DND-41 (cell line): Measurements from ENCODE around the gene SYCE3.

Experiments used
- ATAC-seq: fragments of 200-7000 bp; cut with Tn5 transposase; 3 replicates; pipeline ENCODE4 v1.9.1; 2021; ENCODE audit warnings: low read depth; ENCODE audit not compliant: insufficient read depth
- DNase-seq: peaks from one replicate; pipeline ENCODE4 v3.0.0-alpha.2; 2020
- H2AFZ ChIP-seq: 2 replicates; pipeline ENCODE4 v1.6.0; 2012; ENCODE audit warnings: low read depth, low read length
- H3K27ac ChIP-seq: 2 replicates; pipeline ENCODE4 v1.5.1; 2012; ENCODE audit warnings: low read length, inconsistent platforms
- H3K27me3 ChIP-seq: fragments of 200-600 bp; sonication (generic); 2 replicates; pipeline ENCODE4 v1.6.0; 2012; ENCODE audit warnings: low read length, mild to moderate bottlenecking, inconsistent platforms; ENCODE audit not compliant: insufficient read depth, poor library complexity
- H3K36me3 ChIP-seq: 2 replicates; pipeline ENCODE4 v1.5.1; 2012; ENCODE audit warnings: low read length, inconsistent platforms; ENCODE audit not compliant: insufficient read depth
- H3K4me1 ChIP-seq: 2 replicates; pipeline ENCODE4 v1.5.1; 2012; ENCODE audit warnings: mild to moderate bottlenecking, low read length; ENCODE audit not compliant: insufficient read depth
- H3K4me2 ChIP-seq: 2 replicates; pipeline ENCODE4 v1.6.0; 2012; ENCODE audit warnings: mild to moderate bottlenecking, moderate library complexity, low read length, inconsistent platforms; ENCODE audit not compliant: insufficient read depth
- H3K4me3 ChIP-seq, 2 experiments: fragments of 200-600 bp in 1 of 2; shearing (Covaris generic) in 1 of 2; 2 replicates each; pipeline ENCODE4 v1.5.1; 2012 to 2016; ENCODE audit warnings: inconsistent platforms in 2 of 2, low read length in 2 of 2, mild to moderate bottlenecking in 2 of 2, low read depth in 1 of 2, moderate library complexity in 1 of 2
- H3K79me2 ChIP-seq: 2 replicates; pipeline ENCODE4 v1.6.0; 2012; ENCODE audit warnings: low read length, inconsistent platforms; ENCODE audit not compliant: insufficient read depth
- H3K9ac ChIP-seq: 2 replicates; pipeline ENCODE4 v1.6.0; 2012; ENCODE audit warnings: low read depth, mild to moderate bottlenecking, inconsistent platforms, low read length, moderate library complexity
- H3K9me3 ChIP-seq: 2 replicates; pipeline ENCODE4 v1.5.1; 2012; ENCODE audit warnings: low read length, moderate library complexity, mild to moderate bottlenecking, inconsistent platforms; ENCODE audit not compliant: insufficient read depth, severe bottlenecking
- H4K20me1 ChIP-seq: 2 replicates; pipeline ENCODE4 v1.6.0; 2012; ENCODE audit warnings: low read length; ENCODE audit not compliant: insufficient read depth
- CTCF ChIP-seq: IDR thresholded peaks from 2 replicates; pipeline ENCODE4 v1.5.1; 2012; ENCODE audit warnings: borderline replicate concordance, low read length, moderate library complexity, mild to moderate bottlenecking; ENCODE audit not compliant: poor library complexity, severe bottlenecking; ENCODE audit errors: extremely low read depth
- EZH2 ChIP-seq: IDR thresholded peaks from 3 replicates; pipeline ENCODE4 v1.6.1; 2012; ENCODE audit warnings: borderline replicate concordance, low read depth, mild to moderate bottlenecking, moderate library complexity, low read length, inconsistent platforms; ENCODE audit not compliant: severe bottlenecking

Gene SYCE3

DNA sequence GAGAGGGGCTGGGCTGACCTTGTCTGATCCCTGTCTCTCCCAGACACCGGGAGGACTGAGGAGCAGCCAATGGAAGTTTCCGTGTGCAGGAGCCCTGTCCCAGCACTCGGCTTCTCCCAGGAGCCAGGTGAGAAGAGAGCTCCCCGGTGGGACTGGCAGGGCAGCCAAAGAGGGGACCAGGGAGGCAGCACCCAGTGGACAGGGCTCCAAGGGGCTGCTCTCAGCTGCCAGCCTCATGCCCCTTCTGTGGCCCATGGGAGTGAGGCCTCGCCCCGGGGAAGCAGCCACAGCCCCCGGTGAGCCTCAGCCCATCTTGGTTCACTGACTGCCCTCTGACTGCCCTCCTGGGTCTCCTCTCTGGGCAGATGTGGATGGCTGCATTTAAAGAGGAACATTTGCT is 44.1 kb downstream of the SYCE3 start:
- peaks cover 72% of the 10 kb centered on the region for H4K20me1 ChIP-seq
- no peak for ATAC-seq

DNA sequence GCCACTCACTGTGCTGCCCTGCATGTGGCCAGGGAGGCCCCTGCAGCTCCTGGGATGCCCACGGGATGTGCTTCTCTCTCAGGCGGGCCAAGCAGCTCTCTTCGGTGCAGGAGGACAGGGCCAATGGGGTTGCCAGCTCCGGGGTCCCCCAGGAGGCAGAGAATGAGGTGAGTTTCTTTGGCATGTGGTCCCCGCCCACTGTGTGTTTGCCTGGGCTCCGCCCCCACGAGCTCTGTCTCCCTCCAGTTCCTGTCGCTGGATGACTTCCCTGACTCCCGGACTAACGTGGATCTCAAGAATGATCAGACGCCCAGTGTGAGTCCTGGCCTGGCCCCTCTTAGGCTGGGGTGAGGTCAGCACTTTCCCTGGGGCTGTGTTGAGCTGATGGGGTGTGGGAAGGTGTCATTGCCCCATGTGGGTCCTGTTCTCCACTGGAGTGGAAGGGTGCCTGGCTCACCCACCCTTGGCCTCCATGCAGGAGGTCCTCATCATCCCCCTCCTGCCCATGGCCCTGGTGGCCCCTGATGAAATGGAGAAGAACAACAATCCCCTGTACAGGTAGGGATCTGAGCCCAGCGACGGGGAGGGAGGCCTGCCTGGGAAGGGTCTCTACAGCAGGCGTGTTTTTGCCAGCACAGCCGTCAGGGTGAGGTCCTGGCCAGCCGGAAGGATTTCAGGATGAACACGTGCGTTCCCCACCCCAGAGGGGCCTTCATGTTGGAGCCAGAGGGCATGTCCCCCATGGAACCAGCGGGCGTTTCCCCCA is 45.0 kb downstream of the SYCE3 start:
- Histone ChIP-seq H3K4me1 (peaks cover 12% of the 10 kb centered on the region; the same call in 1 of the 2 replicates), H3K27ac (no peak overlapping the region), H3K4me2 (no peak overlapping the region), H3K9me3 (no peaks in the 10 kb centered on the region), H2AFZ (no peak overlapping the region), H3K4me3 (no peak overlapping the region), H3K27me3 (no peaks in the 10 kb centered on the region), H3K79me2 (peaks cover 63% of the 10 kb centered on the region), H3K36me3 (peaks cover 82% of the 10 kb centered on the region), H3K9ac (no peak overlapping the region; the same call in 1 of the 2 replicates), H4K20me1 (peaks cover 72% of the 10 kb centered on the region)
- ATAC-seq (no peak), DNase-seq (no peak)
- TF ChIP-seq EZH2 (no peak), CTCF (no peak)

More for the DNA sequence above, 44.1 kb downstream of the SYCE3 start:
- no peak overlapping the region for H2AFZ ChIP-seq
- DNase-seq: no peak
- H3K79me2 ChIP-seq: peaks cover 63% of the 10 kb centered on the region
- no peak overlapping the region for H3K4me2 ChIP-seq
- no peaks in the 10 kb centered on the region for H3K9me3 ChIP-seq
- H3K4me1 ChIP-seq: peaks cover 15% of the 10 kb centered on the region
- peaks cover 84% of the 10 kb centered on the region for H3K36me3 ChIP-seq
- H3K4me3 ChIP-seq: no peak overlapping the region
- no peak overlapping the region for H3K9ac ChIP-seq
- H3K27ac ChIP-seq: no peak overlapping the region
- no peaks in the 10 kb centered on the region for H3K27me3 ChIP-seq
- TF ChIP-seq CTCF: no peak
- no peak for TF ChIP-seq EZH2

GRCh38 chr22:50516891-50517290 is 45.8 kb downstream of the SYCE3 start:
- DNase-seq: no peak
- peaks cover 63% of the 10 kb centered on the region for H3K79me2 ChIP-seq
- no peak overlapping the region for H3K9ac ChIP-seq
- no peaks in the 10 kb centered on the region for H3K9me3 ChIP-seq
- no peak overlapping the region for H2AFZ ChIP-seq
- no peak overlapping the region for H3K4me2 ChIP-seq
- H3K4me1 ChIP-seq: peaks cover 14% of the 10 kb centered on the region
- no peak for ATAC-seq
- no peak overlapping the region for H3K4me3 ChIP-seq
- peaks cover 82% of the 10 kb centered on the region for H3K36me3 ChIP-seq
- H3K27ac ChIP-seq: no peak overlapping the region
- H3K27me3 ChIP-seq: no peaks in the 10 kb centered on the region
- peaks cover 73% of the 10 kb centered on the region for H4K20me1 ChIP-seq
- TF ChIP-seq CTCF (no peak), EZH2 (no peak)
